Ascending aorta (tissue), 2 donors: ENCODE data around the gene TLK2. TPM values are rescaled to one million over a fixed set of nuclear protein-coding genes. Genes with fewer than 3 reads are reported as not detected.
"Not testable (repeated sequence)": the region's sequence is repeated elsewhere in the genome, so short reads cannot be mapped to it uniquely, and the experiment has no call there.

ENCODE experiments used
- DNase-seq, 2 donors: peaks; one replicate each; pipeline ENCODE4 v3.0.0-alpha.2; 2019; ENCODE audit warnings: low spot score in 2 of 2
- H3K27ac ChIP-seq, 2 donors: fragments of 200-600 bp; sonication (generic); one replicate each; pipeline ENCODE4 v1.5.1; 2016 to 2017; ENCODE audit warnings: mild to moderate bottlenecking in 1 of 2
- H3K27me3 ChIP-seq: fragments of 200-600 bp; sonication (generic); one replicate; pipeline ENCODE4 v1.5.1; 2017
- H3K36me3 ChIP-seq, 2 donors: fragments of 200-600 bp; sonication (generic); one replicate each; pipeline ENCODE4 v1.5.1; 2016
- H3K4me1 ChIP-seq, 2 donors: fragments of 200-600 bp; sonication (generic); one replicate each; pipeline ENCODE4 v1.5.1; 2016 to 2017; ENCODE audit warnings: mild to moderate bottlenecking in 1 of 2
- H3K4me3 ChIP-seq, 2 donors: fragments of 200-600 bp; sonication (generic); one replicate each; pipeline ENCODE4 v1.5.1; 2016 to 2017; ENCODE audit warnings: mild to moderate bottlenecking in 1 of 2
- H3K9me3 ChIP-seq, 2 donors: fragments of 200-600 bp; sonication (generic); one replicate each; pipeline ENCODE4 v1.5.1; 2016
- CTCF ChIP-seq, 3 experiments: fragments of 200-600 bp in 2 of 3; fragments of 450-650 bp in 1 of 3; sonication (generic) in 2 of 3; IDR thresholded peaks; one replicate each; pipeline ENCODE4 v1.5.1; 2016 to 2019; ENCODE audit warnings: antibody characterized with exemption in 3 of 3, mild to moderate bottlenecking in 1 of 3, moderate library complexity in 1 of 3
- intact Hi-C: fragments of 100-400 bp; cut with DNase I; formaldehyde crosslinking; loops from one replicate; pipeline ENCODE4 v1.15.1; 2023
- total RNA-seq: library from RNA; depleted of rRNA; stranded (reverse); fragments of >200 nt; gene quantifications from one replicate; pipeline ENCODE4 v1.1.0, GENCODE V29; 2016

TLK2 gene
- total RNA-seq, 1 donor from 2014 or later: 11.3 TPM

DNA sequence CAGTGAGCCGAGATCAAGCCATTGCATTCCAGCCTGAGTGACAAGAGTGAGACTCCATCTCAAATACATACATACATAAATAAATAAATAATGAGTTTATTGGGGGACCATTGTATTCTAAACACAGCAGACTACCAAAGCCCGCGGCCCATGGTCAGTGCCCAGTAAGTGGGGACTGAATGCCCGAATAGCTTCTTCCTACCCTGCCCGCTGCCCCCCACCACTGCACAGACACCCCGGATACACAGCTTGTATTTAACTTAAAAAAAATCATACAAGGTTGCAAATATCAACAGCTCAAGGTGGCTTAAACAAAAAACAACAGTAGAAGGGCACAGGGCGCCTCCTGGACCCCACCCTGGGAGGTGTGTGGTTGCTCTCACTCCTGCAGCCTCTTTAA lies 22.6 kb upstream of the TLK2 start:
- DNase-seq: no peak
- H3K27ac ChIP-seq: no peak overlapping the region

GRCh38 chr17:62458483-62458882 lies 20.1 kb upstream of the TLK2 start:
- H3K36me3 ChIP-seq, H3K4me3 ChIP-seq, H3K4me1 ChIP-seq, H3K9me3 ChIP-seq, intact Hi-C loops, DNase-seq, H3K27ac ChIP-seq, H3K27me3 ChIP-seq: not testable (repeated sequence)

More for the DNA sequence above, 22.6 kb upstream of the TLK2 start:
- Histone ChIP-seq H3K36me3 (no peaks in the 10 kb centered on the region), H3K9me3 (no peaks in the 10 kb centered on the region), H3K4me1 (no peaks in the 10 kb centered on the region), H3K4me3 (no peak overlapping the region), H3K27me3 (no peaks in the 10 kb centered on the region)
- no peak for TF ChIP-seq CTCF (IDR thresholded peaks at IDR 0.05)
- intact Hi-C loops: no loop called here

DNA sequence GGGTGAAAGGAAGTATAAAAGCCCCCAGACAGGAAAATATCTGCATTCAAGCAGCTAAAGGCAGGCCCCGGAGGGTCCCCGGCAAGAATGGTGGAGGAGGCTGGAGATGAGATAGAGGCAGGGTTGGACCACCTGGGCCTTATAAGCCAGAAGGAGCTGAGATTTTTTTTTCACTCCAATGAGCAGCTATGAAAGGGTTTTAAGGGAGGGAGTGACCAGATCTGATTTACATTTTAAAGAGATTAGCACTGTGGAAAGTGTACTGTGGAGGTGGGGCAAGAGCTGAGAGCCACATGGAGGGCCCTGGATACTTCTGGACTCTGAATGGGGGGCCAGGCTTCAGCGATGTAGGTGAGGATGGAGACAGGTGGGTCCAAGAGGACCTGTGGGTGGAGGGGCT lies 14.2 kb upstream of the TLK2 start:
- DNase-seq, H3K9me3 ChIP-seq, H3K36me3 ChIP-seq, H3K4me3 ChIP-seq, H3K4me1 ChIP-seq, H3K27me3 ChIP-seq, intact Hi-C loops, H3K27ac ChIP-seq: not testable (repeated sequence)

GRCh38 chr17:62465271-62465670 lies 13.4 kb upstream of the TLK2 start:
- H3K27ac ChIP-seq, H3K9me3 ChIP-seq, H3K4me3 ChIP-seq, DNase-seq, H3K36me3 ChIP-seq, H3K4me1 ChIP-seq, H3K27me3 ChIP-seq, intact Hi-C loops: not testable (repeated sequence)

DNA sequence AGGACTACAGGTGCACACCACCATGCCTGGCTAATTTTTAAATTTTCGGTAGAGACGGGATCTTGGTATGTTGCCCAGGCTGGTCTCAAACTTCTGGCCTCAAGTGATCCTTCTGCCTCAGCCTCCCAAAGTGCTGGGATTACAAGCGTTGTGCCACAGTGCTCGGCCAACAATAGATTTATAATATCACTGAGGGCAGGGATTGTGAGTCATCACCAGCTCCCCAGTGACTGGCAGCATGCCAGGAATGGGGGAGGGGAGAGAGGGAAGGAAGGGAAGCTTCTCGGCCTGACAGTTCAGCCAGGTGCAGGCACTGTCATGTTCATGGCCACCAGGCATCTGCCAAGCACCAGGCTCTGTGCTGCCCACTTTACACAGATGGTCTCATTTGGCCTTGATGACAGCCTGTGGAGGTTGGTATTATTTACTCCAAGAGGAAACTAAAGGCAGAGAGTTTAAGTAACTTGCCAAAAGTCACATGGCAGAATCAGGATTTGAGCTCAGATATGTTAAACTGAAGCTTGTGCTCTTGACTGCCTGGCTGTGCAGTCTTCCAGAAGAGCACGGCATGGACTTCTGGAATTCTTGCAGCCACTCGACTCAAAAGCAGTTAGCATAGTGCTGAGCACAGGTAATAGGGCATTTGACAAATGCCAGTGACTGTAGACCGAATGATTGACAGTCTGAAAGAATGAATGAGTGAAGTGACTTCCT lies 7.8 kb upstream of the TLK2 start:
- intact Hi-C loops: loop anchor here (10.0 kb wide), 1 partner anchor 46 kb away; the partner anchor contains the start of gene METTL2A
- not testable (repeated sequence) for H3K27me3 ChIP-seq, H3K4me1 ChIP-seq, H3K4me3 ChIP-seq, H3K9me3 ChIP-seq, H3K36me3 ChIP-seq
- peak in 1 of 2 donors; percentile 72 for DNase-seq
- H3K27ac ChIP-seq: peak overlapping the region; percentile 45 to 48

DNA sequence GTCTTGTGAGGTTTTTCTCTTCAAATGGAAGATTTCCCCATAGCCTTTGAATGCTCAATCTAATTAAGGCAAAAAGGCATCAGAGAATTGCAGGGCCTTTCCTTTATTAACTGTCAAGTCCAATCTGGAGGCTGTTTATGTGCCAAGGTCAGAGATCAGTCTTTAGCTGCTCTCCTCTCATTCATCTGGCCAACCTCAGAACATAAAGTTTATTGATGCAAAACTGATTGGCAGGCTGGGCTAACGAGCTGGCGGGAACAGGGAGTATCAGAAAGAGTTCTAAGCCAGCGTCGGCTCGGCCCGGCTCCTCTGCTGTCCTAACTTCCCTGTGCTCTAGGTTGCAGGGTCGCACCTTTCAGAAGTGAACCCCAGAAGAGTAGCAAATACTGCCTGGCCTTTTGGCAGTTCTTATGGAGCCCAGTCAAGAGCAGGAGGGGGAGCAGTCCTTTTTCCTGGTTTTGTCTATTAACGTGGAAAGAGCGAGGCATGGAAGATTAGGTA lies 7.2 kb upstream of the TLK2 start:
- DNase-seq, H3K27ac ChIP-seq: not testable (repeated sequence)

GRCh38 chr17:62473030-62473982 lies 5.3 kb upstream of the TLK2 start:
- H3K4me1 ChIP-seq, H3K27me3 ChIP-seq, H3K27ac ChIP-seq, H3K36me3 ChIP-seq, DNase-seq, H3K9me3 ChIP-seq, H3K4me3 ChIP-seq: not testable (repeated sequence)
- intact Hi-C loops: loop anchor here (10.0 kb wide), 1 partner anchor 49 kb away; the partner anchor contains the start of gene METTL2A

More for the DNA sequence above, 7.2 kb upstream of the TLK2 start:
- not testable (repeated sequence) for H3K27me3 ChIP-seq, H3K36me3 ChIP-seq, H3K9me3 ChIP-seq, H3K4me3 ChIP-seq, H3K4me1 ChIP-seq
- intact Hi-C loops: loop anchor here (10.0 kb wide), 1 partner anchor 47 kb away; the partner anchor contains the start of gene METTL2A

- not testable (repeated sequence) for H3K27me3 ChIP-seq, H3K9me3 ChIP-seq, H3K36me3 ChIP-seq
- DNase-seq: peak in 1 of 2 donors; percentile 52
- Histone ChIP-seq H3K27ac (peak overlapping the region; percentile 92 to 94), H3K4me1 (peaks cover 5 to 13% of the 10 kb centered on the region in 2 donors), H3K4me3 (peak overlapping the region; percentile 84 to 88)
- intact Hi-C loops: loop anchor here (5.0 to 10.0 kb wide), 2 partner anchors 52 to 1145 kb away; partner anchors contain the start of genes MAP3K3 and METTL2A
Measured at GRCh38 chr17:62477111-62477510, 1.5 kb upstream of the TLK2 start.

DNA sequence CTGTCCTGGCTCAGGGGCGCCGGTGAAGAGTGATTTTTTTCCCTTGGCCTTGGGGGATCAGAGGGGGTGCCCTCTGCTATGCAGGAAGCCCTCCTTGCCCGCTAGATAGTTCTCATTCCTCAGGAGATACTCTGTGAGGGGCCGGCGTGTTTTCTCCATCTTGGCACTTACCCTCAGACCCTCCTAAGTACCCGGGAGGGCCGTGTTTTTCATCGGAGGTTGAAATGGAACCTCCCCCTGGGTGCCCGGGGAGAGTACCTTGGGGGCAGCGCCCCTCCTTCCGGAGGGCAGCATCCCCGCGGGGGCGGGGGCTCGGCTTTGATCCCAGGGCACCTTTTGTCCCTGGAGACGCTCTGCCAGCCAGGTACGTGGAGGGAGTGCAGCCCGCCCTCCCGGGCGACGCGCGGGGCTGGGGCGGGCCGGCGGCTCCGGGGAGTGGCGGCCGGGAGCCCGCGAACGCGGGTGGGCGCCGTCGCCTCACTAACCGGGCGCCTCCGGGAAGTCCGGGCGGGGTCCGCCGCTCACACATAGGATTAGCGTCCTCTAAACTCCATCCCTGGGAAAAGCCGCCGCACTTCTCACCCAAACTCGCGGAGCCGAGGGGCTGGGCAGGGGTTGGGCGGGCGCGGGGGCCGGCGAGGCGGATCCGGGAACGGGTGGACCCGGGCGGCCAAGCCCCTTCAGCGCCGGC lies 762 bp upstream of the TLK2 start:
- H3K27ac ChIP-seq: peak overlapping the region; percentile 92 to 94
- peaks cover 3 to 14% of the 10 kb centered on the region in 2 donors for H3K36me3 ChIP-seq
- H3K27me3 ChIP-seq, H3K9me3 ChIP-seq: not testable (repeated sequence)
- intact Hi-C loops: loop anchor here (5.0 to 10.0 kb wide), 2 partner anchors 53 to 1144 kb away; partner anchors contain the start of genes MAP3K3 and METTL2A
- DNase-seq: peak in 1 of 2 donors; percentile 69
- H3K4me3 ChIP-seq: peak overlapping the region; percentile 84 to 88
- peaks cover 5 to 18% of the 10 kb centered on the region in 2 donors for H3K4me1 ChIP-seq

DNA sequence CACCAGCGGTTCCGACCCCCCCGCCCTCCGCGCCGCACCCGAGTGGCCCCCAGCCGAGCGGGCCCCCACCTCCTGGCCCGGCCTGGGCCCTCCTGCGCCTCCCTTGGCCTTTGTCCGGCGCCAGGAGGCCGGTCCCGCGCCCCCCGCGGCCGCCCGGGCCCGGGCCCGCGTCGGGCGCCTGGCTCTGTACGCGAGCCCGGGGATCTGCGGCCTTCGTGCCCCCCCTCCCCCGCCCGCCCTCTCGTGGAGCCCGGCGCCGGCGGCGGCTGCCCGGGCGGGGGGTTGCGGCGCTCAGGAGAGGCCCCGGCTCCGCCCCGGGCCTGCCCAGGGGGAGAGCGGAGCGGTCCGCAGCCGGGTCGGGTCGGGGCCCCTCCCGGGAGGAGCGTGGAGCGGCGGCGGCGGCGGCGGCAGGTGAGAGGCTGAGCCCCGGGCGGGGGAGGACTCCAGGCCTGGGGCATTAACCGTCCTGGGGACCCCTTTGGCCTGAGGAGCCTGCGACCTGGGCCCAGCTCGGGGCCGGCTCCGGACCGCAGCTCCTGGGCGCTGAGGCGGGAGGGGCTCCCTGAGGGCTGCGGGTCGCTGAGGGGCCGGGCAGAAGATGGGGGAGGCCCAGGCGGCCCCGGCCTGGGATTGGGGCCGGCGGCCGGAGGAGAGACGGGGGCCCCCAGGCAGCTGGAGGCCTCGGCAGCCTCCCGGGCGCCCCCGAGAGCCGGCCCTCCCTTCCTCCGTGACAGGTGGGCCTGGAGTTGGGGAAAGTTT lies 434 bp downstream of the TLK2 start:
- not testable (repeated sequence) for H3K27me3 ChIP-seq, H3K9me3 ChIP-seq
- intact Hi-C loops: loop anchor here (5.0 to 10.0 kb wide), 2 partner anchors 54 to 1143 kb away; partner anchors contain the start of genes MAP3K3 and METTL2A
- H3K4me1 ChIP-seq: peaks cover 5 to 19% of the 10 kb centered on the region in 2 donors
- peak overlapping the region; percentile 84 to 88 for H3K4me3 ChIP-seq
- peak in 1 of 2 donors; percentile 63 for DNase-seq
- peak overlapping the region; percentile 92 to 94 for H3K27ac ChIP-seq
- peaks cover 3 to 14% of the 10 kb centered on the region in 2 donors for H3K36me3 ChIP-seq

GRCh38 chr17:62479639-62480258 lies 1.1 kb downstream of the TLK2 start:
- intact Hi-C loops: loop anchor here (5.0 to 10.0 kb wide), 2 partner anchors 55 to 1143 kb away; partner anchors contain the start of genes MAP3K3 and METTL2A
- not testable (repeated sequence) for H3K27me3 ChIP-seq, H3K9me3 ChIP-seq
- DNase-seq: peak in 1 of 2 donors; percentile 66
- peaks cover 3 to 14% of the 10 kb centered on the region in 2 donors for H3K36me3 ChIP-seq
- peak overlapping the region; percentile 84 to 88 for H3K4me3 ChIP-seq
- H3K4me1 ChIP-seq: peaks cover 5 to 19% of the 10 kb centered on the region in 2 donors
- peak overlapping the region; percentile 92 to 94 for H3K27ac ChIP-seq
